Endothelial cell of umbilical vein (primary cell): ENCODE measurements around the gene KLRD1.

Experiments
- POLR2A ChIP-seq: IDR thresholded peaks from 2 replicates; pipeline ENCODE4 v1.6.1; 2012; ENCODE audit warnings: low read depth, mild to moderate bottlenecking, control low read depth, low read length
- TF ChIP-seq, protein P1 (sequence below), 2 donors: IDR thresholded peaks; 1 replicate in 1 of 2; 2 replicates in 1 of 2; pipeline ENCODE4 v1.5.1; 2011; ENCODE audit warnings: low read length in 2 of 2, mild to moderate bottlenecking in 2 of 2, moderate library complexity in 2 of 2, control low read depth in 1 of 2, inconsistent platforms in 1 of 2, low read depth in 1 of 2; ENCODE audit not compliant: insufficient read depth in 1 of 2; ENCODE audit errors: extremely low read depth in 1 of 2

DNA sequence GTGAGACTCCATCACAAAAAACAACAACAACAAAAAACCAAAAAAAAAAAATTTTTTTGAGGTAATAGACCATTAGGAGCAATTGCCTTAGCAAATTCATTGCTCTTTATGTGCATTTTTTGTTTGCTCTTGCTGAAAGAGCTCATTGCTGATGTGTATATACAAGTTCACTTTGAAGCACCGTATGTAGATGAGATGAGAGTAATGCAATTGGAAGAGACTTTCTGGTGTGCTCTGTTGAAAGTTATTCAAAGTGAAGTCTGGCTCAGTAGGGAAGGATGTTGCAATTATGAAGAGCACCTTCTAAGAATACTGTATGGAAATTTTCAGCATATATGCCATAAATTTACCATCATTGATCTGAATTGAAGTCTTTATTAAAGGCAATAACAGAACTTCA is 46.7 kb upstream of the KLRD1 start:
- TF ChIP-seq, protein P1, sequence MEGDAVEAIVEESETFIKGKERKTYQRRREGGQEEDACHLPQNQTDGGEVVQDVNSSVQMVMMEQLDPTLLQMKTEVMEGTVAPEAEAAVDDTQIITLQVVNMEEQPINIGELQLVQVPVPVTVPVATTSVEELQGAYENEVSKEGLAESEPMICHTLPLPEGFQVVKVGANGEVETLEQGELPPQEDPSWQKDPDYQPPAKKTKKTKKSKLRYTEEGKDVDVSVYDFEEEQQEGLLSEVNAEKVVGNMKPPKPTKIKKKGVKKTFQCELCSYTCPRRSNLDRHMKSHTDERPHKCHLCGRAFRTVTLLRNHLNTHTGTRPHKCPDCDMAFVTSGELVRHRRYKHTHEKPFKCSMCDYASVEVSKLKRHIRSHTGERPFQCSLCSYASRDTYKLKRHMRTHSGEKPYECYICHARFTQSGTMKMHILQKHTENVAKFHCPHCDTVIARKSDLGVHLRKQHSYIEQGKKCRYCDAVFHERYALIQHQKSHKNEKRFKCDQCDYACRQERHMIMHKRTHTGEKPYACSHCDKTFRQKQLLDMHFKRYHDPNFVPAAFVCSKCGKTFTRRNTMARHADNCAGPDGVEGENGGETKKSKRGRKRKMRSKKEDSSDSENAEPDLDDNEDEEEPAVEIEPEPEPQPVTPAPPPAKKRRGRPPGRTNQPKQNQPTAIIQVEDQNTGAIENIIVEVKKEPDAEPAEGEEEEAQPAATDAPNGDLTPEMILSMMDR (IDR thresholded peaks at IDR 0.05; ENCODE audit: extremely low read depth in 1 of 2, insufficient read depth in 1 of 2, low read depth in 1 of 2, low read length in 2 of 2), result no peak
- no peak for TF ChIP-seq POLR2A
